Liver (tissue), 3 donors: ENCODE results near the gene NPEPPS.
"Not testable (repeated sequence)": the region's sequence is repeated elsewhere in the genome, so short reads cannot be mapped to it uniquely, and the experiment has no call there.

ENCODE experiments used
- HNF4A ChIP-seq, 2 donors: conservative IDR thresholded peaks; 2 replicates each; pipeline ENCODE4 v1.6.1; 2016; ENCODE audit warnings: antibody characterized with exemption in 2 of 2, mild to moderate bottlenecking in 2 of 2
- SP1 ChIP-seq: IDR thresholded peaks from 2 replicates; pipeline ENCODE4 v1.6.1; 2018; ENCODE audit warnings: antibody characterized with exemption, mild to moderate bottlenecking
- TF ChIP-seq, protein P1 (sequence below): fragments of 150-350 bp; IDR thresholded peaks from 2 replicates; pipeline ENCODE4 v1.5.1; 2017; ENCODE audit warnings: improper control_type of control experiment, low read depth, low read length; ENCODE audit not compliant: missing input control
- donor health status: healthy.
- donor health status: healthy.

DNA sequence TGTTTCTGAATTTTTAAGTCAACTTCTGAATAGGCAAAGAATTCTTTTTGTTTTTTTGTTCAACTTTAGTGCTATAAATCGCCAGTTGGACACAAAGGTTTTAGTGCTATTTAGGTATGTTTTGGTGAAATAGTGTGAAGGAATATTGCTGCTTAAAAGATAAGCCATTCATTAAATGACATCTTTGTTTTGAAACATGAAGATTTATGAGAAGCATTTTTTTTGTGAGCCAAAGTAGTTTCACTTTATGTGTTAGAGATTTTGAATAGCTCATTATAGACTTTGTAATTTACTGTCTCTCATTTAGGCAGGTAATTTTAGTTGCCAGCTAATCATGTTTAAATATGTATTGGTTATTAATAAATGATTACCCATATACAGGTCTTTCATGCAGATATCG, 10.8 kb downstream of the NPEPPS start:
- TF ChIP-seq, protein P1, sequence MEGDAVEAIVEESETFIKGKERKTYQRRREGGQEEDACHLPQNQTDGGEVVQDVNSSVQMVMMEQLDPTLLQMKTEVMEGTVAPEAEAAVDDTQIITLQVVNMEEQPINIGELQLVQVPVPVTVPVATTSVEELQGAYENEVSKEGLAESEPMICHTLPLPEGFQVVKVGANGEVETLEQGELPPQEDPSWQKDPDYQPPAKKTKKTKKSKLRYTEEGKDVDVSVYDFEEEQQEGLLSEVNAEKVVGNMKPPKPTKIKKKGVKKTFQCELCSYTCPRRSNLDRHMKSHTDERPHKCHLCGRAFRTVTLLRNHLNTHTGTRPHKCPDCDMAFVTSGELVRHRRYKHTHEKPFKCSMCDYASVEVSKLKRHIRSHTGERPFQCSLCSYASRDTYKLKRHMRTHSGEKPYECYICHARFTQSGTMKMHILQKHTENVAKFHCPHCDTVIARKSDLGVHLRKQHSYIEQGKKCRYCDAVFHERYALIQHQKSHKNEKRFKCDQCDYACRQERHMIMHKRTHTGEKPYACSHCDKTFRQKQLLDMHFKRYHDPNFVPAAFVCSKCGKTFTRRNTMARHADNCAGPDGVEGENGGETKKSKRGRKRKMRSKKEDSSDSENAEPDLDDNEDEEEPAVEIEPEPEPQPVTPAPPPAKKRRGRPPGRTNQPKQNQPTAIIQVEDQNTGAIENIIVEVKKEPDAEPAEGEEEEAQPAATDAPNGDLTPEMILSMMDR = not testable (repeated sequence)
- TF ChIP-seq HNF4A (conservative IDR thresholded peaks at IDR 0.05); SP1: not testable (repeated sequence)
